Measurements from ENCODE around the gene ZFYVE28. TPM values are rescaled to one million over a fixed set of nuclear protein-coding genes. Genes with fewer than 3 reads are reported as not detected.

The ZFYVE28 gene
- total and polyA plus RNA-seq, 2 donors (not counting 1 experiment from before 2014, with no cell fraction given) = 5.8 to 12.1 TPM

DNA sequence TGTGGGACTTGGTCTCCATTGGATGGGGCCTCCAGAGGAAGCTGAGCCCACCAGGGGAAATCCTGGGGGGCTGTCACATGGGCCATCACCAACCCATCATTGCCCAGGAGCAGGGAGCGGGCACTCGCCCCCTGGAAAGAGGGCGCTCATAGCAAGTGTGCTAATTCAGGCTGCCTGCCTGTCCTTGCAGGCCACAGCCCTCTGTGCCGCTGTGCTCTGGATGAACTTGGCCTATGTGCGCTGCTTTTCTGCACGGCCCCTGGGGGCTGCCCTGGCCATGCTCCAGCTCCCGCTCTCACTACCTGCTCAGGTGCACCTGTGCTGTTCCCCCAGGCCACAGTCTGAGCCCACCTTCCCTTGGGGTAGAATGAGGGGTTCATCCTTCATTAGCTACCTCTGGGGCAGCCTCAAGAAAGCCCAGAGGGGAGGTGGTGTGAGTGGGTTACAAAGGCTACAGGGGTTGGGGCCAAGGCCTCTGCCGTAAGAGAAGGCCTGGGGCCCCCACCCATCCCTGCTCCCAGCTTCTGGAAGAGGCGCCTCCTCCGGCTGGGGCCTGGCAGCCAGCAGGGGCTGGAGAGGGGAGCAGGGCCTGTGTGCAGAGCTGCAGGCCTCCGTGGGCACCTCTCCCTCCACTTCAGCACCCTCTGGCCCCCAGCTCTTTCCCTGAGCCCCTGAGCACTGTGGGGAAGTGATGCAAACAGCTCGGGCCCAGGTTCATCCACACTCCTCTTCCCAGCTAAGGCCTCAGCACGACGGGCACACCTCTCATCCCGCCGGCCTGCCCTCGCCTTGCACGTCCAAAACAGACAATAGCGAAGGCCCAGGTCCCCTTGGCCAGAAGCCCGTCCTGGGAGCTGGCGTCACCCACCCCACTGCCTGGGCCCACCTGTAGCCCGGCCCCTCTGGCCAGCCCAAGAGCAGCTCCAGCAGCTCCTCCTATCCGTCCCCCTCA, 9.2 kb upstream of the ZFYVE28 start:
- no peak overlapping the region for H3K9ac ChIP-seq (ENCODE audit: low read length)

More for the DNA sequence above, 9.2 kb upstream of the ZFYVE28 start:
- ChIA-PET CTCF (interaction anchor here (1.2 kb wide), 1 partner anchor 14 kb away, joined by 5 read pairs; no protein-coding TSS in a partner anchor), POLR2A (no interaction called here)
- Histone ChIP-seq H3K4me3 (ENCODE audit: control extremely low read depth in 1 of 5, extremely low read depth in 1 of 5, insufficient read depth in 1 of 5, low read depth in 2 of 5, low read length in 4 of 5) (no peak overlapping the region), H2AFZ (ENCODE audit: insufficient read depth, low read depth, low read length, poor library complexity, severe bottlenecking) (no peak overlapping the region), H4K20me1 (ENCODE audit: control insufficient read depth, insufficient read depth, low read length, poor library complexity, severe bottlenecking) (no peaks in the 10 kb centered on the region), H3K4me2 (replicated peaks; ENCODE audit: low read depth, low read length, poor library complexity, severe bottlenecking) (no peak overlapping the region), H3K36me3 (replicated peaks in 1 of 2; ENCODE audit: control extremely low read depth in 1 of 2, control insufficient read depth in 1 of 2, extremely low read depth in 1 of 2, insufficient read depth in 2 of 2, low read length in 1 of 2) (no peaks in the 10 kb centered on the region), H3K27me3 (replicated peaks in 1 of 4; ENCODE audit: control extremely low read depth in 1 of 4, control insufficient read depth in 3 of 4, insufficient read depth in 4 of 4, low read length in 3 of 4) (peaks cover 0 to 16% (median under 1%) of the 10 kb centered on the region in 4 experiments), H3K9me3 (ENCODE audit: control extremely low read depth in 1 of 3, control insufficient read depth in 2 of 3, insufficient read depth in 1 of 3, low read length in 2 of 3) (peaks cover 0 to 3% (median 0%) of the 10 kb centered on the region in 3 donors), H3K4me1 (ENCODE audit: control insufficient read depth in 2 of 2, insufficient read depth in 2 of 2, low read length in 2 of 2) (no peaks in the 10 kb centered on the region), H3K27ac (ENCODE audit: low read length in 2 of 2) (no peak overlapping the region), H3K79me2 (ENCODE audit: control insufficient read depth, insufficient read depth, low read length) (no peaks in the 10 kb centered on the region)
- Mint-ChIP-seq H3K9me3 (ENCODE audit: insufficient read depth) (no peaks in the 10 kb centered on the region), H3K27ac (no peak overlapping the region), H3K4me3 (no peak overlapping the region), H3K27me3 (peaks cover 6% of the 10 kb centered on the region), H3K4me1 (no peaks in the 10 kb centered on the region)
- no peak for ATAC-seq (ENCODE audit: low read depth)
- TF ChIP-seq, protein P1, sequence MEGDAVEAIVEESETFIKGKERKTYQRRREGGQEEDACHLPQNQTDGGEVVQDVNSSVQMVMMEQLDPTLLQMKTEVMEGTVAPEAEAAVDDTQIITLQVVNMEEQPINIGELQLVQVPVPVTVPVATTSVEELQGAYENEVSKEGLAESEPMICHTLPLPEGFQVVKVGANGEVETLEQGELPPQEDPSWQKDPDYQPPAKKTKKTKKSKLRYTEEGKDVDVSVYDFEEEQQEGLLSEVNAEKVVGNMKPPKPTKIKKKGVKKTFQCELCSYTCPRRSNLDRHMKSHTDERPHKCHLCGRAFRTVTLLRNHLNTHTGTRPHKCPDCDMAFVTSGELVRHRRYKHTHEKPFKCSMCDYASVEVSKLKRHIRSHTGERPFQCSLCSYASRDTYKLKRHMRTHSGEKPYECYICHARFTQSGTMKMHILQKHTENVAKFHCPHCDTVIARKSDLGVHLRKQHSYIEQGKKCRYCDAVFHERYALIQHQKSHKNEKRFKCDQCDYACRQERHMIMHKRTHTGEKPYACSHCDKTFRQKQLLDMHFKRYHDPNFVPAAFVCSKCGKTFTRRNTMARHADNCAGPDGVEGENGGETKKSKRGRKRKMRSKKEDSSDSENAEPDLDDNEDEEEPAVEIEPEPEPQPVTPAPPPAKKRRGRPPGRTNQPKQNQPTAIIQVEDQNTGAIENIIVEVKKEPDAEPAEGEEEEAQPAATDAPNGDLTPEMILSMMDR (IDR thresholded peaks at IDR 0.05) = no peak
- WGBS (ENCODE audit: insufficient coverage) = 96% methylated on average over 21 of the region's 23 CpGs
- intact Hi-C loops (cut with micrococcal nuclease) = no loop called here
- no peak for DNase-seq

Data from B cell (primary cell).